Neural crest cell (in vitro differentiated cells): ENCODE data around the gene SPTSSA. TPM values are rescaled to one million over a fixed set of nuclear protein-coding genes. Genes with fewer than 3 reads are reported as not detected.

ENCODE experiments used
- DNase-seq: peaks from one replicate; pipeline ENCODE4 v3.0.0; 2021; ENCODE audit warnings: low read depth, mixed read lengths, low spot score
- H3K27ac Mint-ChIP-seq: one replicate; pipeline ENCODE4 v1.8.0; 2021; ENCODE audit warnings: mild to moderate bottlenecking, mixed read lengths; ENCODE audit not compliant: unreplicated experiment
- H3K27me3 Mint-ChIP-seq: 2 replicates; pipeline ENCODE4 v1.8.0; 2021; ENCODE audit warnings: low read depth, mild to moderate bottlenecking, mixed read lengths
- H3K36me3 Mint-ChIP-seq: 2 replicates; pipeline ENCODE4 v1.8.0; 2021; ENCODE audit warnings: low read depth, mild to moderate bottlenecking, mixed read lengths
- H3K4me1 Mint-ChIP-seq: 2 replicates; pipeline ENCODE4 v1.8.0; 2021; ENCODE audit warnings: mixed read lengths
- H3K4me3 Mint-ChIP-seq: one replicate; pipeline ENCODE4 v1.8.0; 2021; ENCODE audit warnings: mild to moderate bottlenecking, mixed read lengths
- H3K9me3 Mint-ChIP-seq: 2 replicates; pipeline ENCODE4 v1.8.0; 2021; ENCODE audit warnings: mixed read lengths
- CTCF ChIP-seq: fragments of 200-600 bp; sonication (generic); conservative IDR thresholded peaks from 2 replicates; pipeline ENCODE4 v1.5.0; 2021; ENCODE audit warnings: antibody characterized with exemption, mild to moderate bottlenecking
- total RNA-seq: library from RNA; stranded (reverse); gene quantifications from 2 replicates; pipeline ENCODE4 v1.2.1, GENCODE V29; 2021

SPTSSA gene
- total RNA-seq, 1 donor from 2014 or later: 24.7 TPM

DNA sequence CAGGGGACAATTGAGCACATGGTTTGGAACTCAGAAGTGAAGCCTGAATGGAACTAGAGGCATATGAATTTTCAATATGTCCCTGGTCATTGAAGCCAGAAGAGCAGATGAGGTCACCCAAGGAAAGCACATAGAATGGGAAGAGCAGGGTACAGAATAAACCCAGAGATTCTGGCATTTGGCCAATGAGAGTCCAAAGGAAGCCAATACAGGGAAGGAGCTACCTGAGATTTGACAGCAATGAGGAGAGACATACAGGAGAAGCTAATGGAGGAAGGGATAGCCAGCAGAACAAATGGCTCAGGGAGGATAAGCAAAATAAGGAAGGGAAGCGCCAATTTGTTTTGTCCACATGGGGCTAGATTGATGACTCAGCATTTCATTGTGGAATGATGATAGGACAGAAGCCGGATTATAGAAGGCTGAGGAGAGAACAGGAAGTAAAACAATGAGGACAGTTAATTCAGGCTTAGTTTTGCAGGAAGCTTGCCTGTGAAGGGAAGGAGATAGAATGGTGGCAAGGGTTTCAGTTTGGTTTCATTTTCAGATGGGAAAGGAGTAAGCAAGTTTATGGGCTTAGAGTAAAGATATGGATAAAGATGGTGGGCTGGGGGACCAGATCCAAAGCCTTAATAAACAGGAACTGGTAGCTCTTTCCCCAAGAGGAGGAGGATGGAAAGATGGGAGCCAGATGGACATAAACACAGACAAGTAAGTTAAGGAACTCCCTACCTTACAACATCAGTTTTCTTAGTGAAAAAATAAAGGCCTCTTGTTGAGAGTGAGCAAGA is 3.2 kb upstream of the SPTSSA start:
- H3K4me1 Mint-ChIP-seq: peaks cover 20% of the 10 kb centered on the region
- no peaks in the 10 kb centered on the region for H3K27me3 Mint-ChIP-seq
- no peak overlapping the region for H3K27ac Mint-ChIP-seq

GRCh38 chr14:34463598-34463961 is 1.5 kb upstream of the SPTSSA start:
- Mint-ChIP-seq H3K27me3 (no peaks in the 10 kb centered on the region), H3K27ac (no peak overlapping the region), H3K4me1 (peaks cover 27% of the 10 kb centered on the region), H3K9me3 (no peaks in the 10 kb centered on the region), H3K4me3 (no peak overlapping the region), H3K36me3 (no peaks in the 10 kb centered on the region)
- TF ChIP-seq CTCF: no peak
- no peak for DNase-seq

More for the DNA sequence above, 3.2 kb upstream of the SPTSSA start:
- no peak overlapping the region for H3K4me3 Mint-ChIP-seq
- H3K9me3 Mint-ChIP-seq: no peaks in the 10 kb centered on the region
- TF ChIP-seq CTCF: no peak
- no peaks in the 10 kb centered on the region for H3K36me3 Mint-ChIP-seq
- DNase-seq: no peak

- Mint-ChIP-seq H3K27me3 (no peaks in the 10 kb centered on the region), H3K36me3 (peaks cover 3% of the 10 kb centered on the region), H3K4me1 (peaks cover 27% of the 10 kb centered on the region), H3K4me3 (peak overlapping the region; percentile 92), H3K9me3 (no peaks in the 10 kb centered on the region), H3K27ac (peak overlapping the region; percentile 97)
- TF ChIP-seq CTCF: no peak
- DNase-seq: peak; percentile 44
Observed at GRCh38 chr14:34461334-34462131, 507 bp downstream of the SPTSSA start.

DNA sequence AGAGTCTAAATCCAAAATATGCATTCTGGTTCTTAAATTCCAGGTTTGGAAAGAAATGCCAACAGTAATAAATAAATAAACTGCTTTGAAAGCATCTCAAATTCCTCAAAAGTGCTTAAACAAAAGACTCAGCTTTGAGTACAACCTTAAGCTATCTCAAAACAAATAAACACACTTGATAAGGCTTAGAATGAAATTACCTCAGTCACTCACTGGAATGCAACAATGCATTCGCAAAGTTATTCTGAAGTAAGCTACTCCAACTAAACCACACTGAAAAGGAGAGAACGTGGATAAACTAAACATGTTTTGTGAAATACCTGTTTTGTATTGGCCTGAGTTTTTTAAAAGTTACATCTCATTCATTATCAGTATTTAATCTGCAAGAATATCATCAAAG is 1.2 kb downstream of the SPTSSA start:
- TF ChIP-seq CTCF: no peak
- H3K27me3 Mint-ChIP-seq: no peaks in the 10 kb centered on the region
- peaks cover 3% of the 10 kb centered on the region for H3K36me3 Mint-ChIP-seq
- no peak for DNase-seq
- H3K4me1 Mint-ChIP-seq: peaks cover 27% of the 10 kb centered on the region
- no peaks in the 10 kb centered on the region for H3K9me3 Mint-ChIP-seq
- H3K27ac Mint-ChIP-seq: peak overlapping the region; percentile 94
- peak overlapping the region; percentile 92 for H3K4me3 Mint-ChIP-seq

DNA sequence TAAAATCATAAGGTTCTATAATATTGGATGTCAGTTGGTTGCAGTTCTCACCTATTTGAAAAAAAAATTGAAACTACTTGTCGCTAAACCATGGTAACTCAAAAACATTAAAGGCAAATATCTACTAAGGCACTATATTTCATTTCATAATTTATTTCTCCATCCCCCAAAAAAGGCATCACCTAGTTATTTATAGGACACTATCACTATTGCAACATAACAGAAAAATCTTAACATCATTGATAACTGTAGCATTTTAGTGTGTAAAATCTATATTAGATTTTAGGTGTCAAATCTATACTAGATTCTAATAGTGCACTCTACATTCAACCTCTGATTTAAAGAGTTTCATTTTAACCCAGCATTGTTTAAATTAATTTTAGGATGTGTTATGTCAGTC is 1.7 kb downstream of the SPTSSA start:
- Mint-ChIP-seq H3K36me3 (peaks cover 3% of the 10 kb centered on the region), H3K4me3 (peak overlapping the region; percentile 92), H3K9me3 (no peaks in the 10 kb centered on the region), H3K4me1 (peaks cover 27% of the 10 kb centered on the region), H3K27ac (no peak overlapping the region), H3K27me3 (no peaks in the 10 kb centered on the region)
- no peak for TF ChIP-seq CTCF
- no peak for DNase-seq
